Measurements from ENCODE around the gene PHLDB2. TPM values are rescaled to one million over a fixed set of nuclear protein-coding genes. Genes with fewer than 3 reads are reported as not detected.

Gene PHLDB2
- total and polyA plus RNA-seq, 2 of the 4 experiments (the other 2 are of a cell fraction), result 10.6 to 28.7 TPM

GRCh38 chr3:111939873-111940272 is 80.8 kb downstream of the PHLDB2 start:
- H2BK20ac ChIP-seq (ENCODE audit: low read depth, low read length), result 0 out of 2 replicates have a peak overlapping the region, but pooled peaks have one; percentile 44

More at GRCh38 chr3:111939873-111940272, 80.8 kb downstream of the PHLDB2 start:
- Histone ChIP-seq H3K4me1 (ENCODE audit: control insufficient read depth, insufficient read depth, low read length) (peaks cover 11% of the 10 kb centered on the region), H2BK120ac (ENCODE audit: low read depth, low read length) (no peak overlapping the region), H2BK5ac (ENCODE audit: low read depth, low read length, poor library complexity, severe bottlenecking) (no peak overlapping the region), H3K27ac (ENCODE audit: insufficient read depth, low read length) (no peak overlapping the region), H3K4ac (ENCODE audit: low read depth, low read length) (no peak overlapping the region), H3K27me3 (ENCODE audit: control insufficient read depth, insufficient read depth, low read length) (no peaks in the 10 kb centered on the region), H3K4me2 (ENCODE audit: low read depth, low read length) (no peak overlapping the region), H4K8ac (ENCODE audit: low read depth in 2 of 2, low read length in 2 of 2) (no peak overlapping the region), H3K9me1 (ENCODE audit: insufficient read depth, low read length) (peaks cover 9% of the 10 kb centered on the region; the same call in 1 of the 2 replicates), H2BK15ac (ENCODE audit: low read depth, low read length) (no peak overlapping the region), H3K23ac (ENCODE audit: low read depth, low read length) (no peak overlapping the region), H3K9ac (ENCODE audit: low read depth, low read length) (no peak overlapping the region), H4K5ac (ENCODE audit: low read depth, low read length) (no peak overlapping the region), H3K14ac (replicated peaks; ENCODE audit: low read depth, low read length) (no peak overlapping the region), H4K20me1 (ENCODE audit: insufficient read depth, low read length) (no peaks in the 10 kb centered on the region), H3K56ac (ENCODE audit: extremely low read depth, insufficient read depth, low read length) (no peak overlapping the region), H3K4me3 (ENCODE audit: insufficient read depth, low read depth, low read length) (no peak overlapping the region), H4K91ac (ENCODE audit: insufficient read depth, low read depth, low read length) (no peak overlapping the region), H3K18ac (ENCODE audit: low read depth, low read length) (no peak overlapping the region), H2AK9ac (replicated peaks; ENCODE audit: low read depth, low read length, poor library complexity) (no peak overlapping the region), H2AK5ac (ENCODE audit: low read depth, low read length) (no peak overlapping the region), H3K36me3 (ENCODE audit: control insufficient read depth, insufficient read depth, low read length) (peaks cover 8% of the 10 kb centered on the region), H3K79me1 (ENCODE audit: low read depth in 1 of 2, low read length in 2 of 2) (no peaks in the 10 kb centered on the region; a peak in 1 of 4 replicates), H3K9me3 (ENCODE audit: control insufficient read depth, insufficient read depth, low read length) (no peaks in the 10 kb centered on the region), H2AFZ (replicated peaks; ENCODE audit: low read length, poor library complexity) (no peak overlapping the region)
- dilution Hi-C loops (cut with HindIII; ENCODE audit: low sequenced_read_pairs, unreplicated experiment), result no loop called here
- ATAC-seq (ENCODE audit: low read depth) (no peak), DNase-seq (no peak)
- in situ Hi-C loops (cut with MboI; ENCODE audit: low sequenced_read_pairs), result no loop called here
- no peak for TF ChIP-seq POLR2A (IDR thresholded peaks at IDR 0.05; ENCODE audit: low read depth, low read length)
- TF ChIP-seq RFX5 (IDR thresholded peaks at IDR 0.05; ENCODE audit: low read depth, low read length), result no peak
- TF ChIP-seq RAD21 (IDR thresholded peaks at IDR 0.05; ENCODE audit: low read length), result no peak
- no peak for TF ChIP-seq CHD1 (IDR thresholded peaks at IDR 0.05; ENCODE audit: low read depth, low read length)
- no peak for TF ChIP-seq RCOR1 (IDR thresholded peaks at IDR 0.05; ENCODE audit: insufficient replicate concordance, low read length)
- no peak for TF ChIP-seq USF2 (IDR thresholded peaks at IDR 0.05; ENCODE audit: low read depth, low read length)
- no peak for TF ChIP-seq BHLHE40 (IDR thresholded peaks at IDR 0.05; ENCODE audit: low read depth, low read length)
- no peak for TF ChIP-seq CTCF (conservative IDR thresholded peaks at IDR 0.05; ENCODE audit: low read depth, low read length)
- no peak for TF ChIP-seq SMC3 (IDR thresholded peaks at IDR 0.05; ENCODE audit: low read depth, low read length)
- TF ChIP-seq CEBPB (IDR thresholded peaks at IDR 0.05; ENCODE audit: low read depth, low read length), result no peak
- no peak for TF ChIP-seq MXI1 (IDR thresholded peaks at IDR 0.05; ENCODE audit: borderline replicate concordance, low read depth, low read length)
- no peak for TF ChIP-seq MAFK (IDR thresholded peaks at IDR 0.05; ENCODE audit: low read depth, low read length)
- no peak for TF ChIP-seq ELK1 (IDR thresholded peaks at IDR 0.05; ENCODE audit: borderline replicate concordance, low read depth, low read length)
- no peak for TF ChIP-seq NFE2L2 (IDR thresholded peaks at IDR 0.05; ENCODE audit: low read depth, low read length)
- TF ChIP-seq FOS (IDR thresholded peaks at IDR 0.05; ENCODE audit: low read depth, low read length), result no peak
- TF ChIP-seq MAZ (IDR thresholded peaks at IDR 0.05; ENCODE audit: borderline replicate concordance, low read depth, low read length), result no peak
- BruUV-seq (replicated peaks), result no TSS peak
- intact Hi-C loops (cut with micrococcal nuclease), result loop anchor here (5.0 kb wide), 1 partner anchor 38 kb away; no protein-coding TSS in a partner anchor
- CTCF ChIA-PET, result no interaction called here
- no CpG with 5 or more reads among the region's 2 CpGs for WGBS, 2 experiments (ENCODE audit: extremely low coverage in 2 of 2, insufficient read length in 1 of 2)
- POLR2A ChIA-PET (ENCODE audit: unreplicated experiment), result no interaction called here

All from IMR-90 (cell line).